ENCODE results near the gene SLC1A5.

DNA sequence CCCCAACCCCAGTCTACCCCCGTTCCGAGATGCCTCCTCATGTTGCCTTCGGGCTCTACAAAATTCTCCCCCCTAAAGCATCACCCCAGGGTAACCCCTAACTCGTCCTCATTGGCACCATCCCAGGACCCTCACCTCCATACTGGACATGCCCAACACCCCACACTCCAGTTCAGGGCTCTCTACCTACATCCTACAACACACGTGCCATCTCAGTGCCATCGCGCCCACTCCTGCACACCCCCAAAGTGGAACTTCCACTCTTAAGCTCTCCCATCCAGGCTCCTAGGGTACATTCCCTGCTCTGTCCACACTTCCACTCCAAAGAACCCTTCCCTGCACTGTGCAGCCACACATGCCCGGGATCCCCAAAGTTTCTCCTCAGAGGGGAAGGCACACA lies 43.4 kb downstream of the SLC1A5 start:
- no peak for TF ChIP-seq POLR2A (IDR thresholded peaks at IDR 0.05; ENCODE audit: low read depth)
- TF ChIP-seq CTCF (IDR thresholded peaks at IDR 0.05) = no peak
